ENCODE results near the gene YPEL5. TPM values are rescaled to one million over a fixed set of nuclear protein-coding genes. Genes with fewer than 3 reads are reported as not detected.

Gene YPEL5
- polyA plus RNA-seq, 2 of the 4 experiments (the other 2 are of a cell fraction), result 45.6 to 89.6 TPM

GRCh38 chr2:30172627-30173026 lies 25.8 kb downstream of the YPEL5 start (continued):
- TF ChIP-seq HES2 (IDR thresholded peaks at IDR 0.05) (no peak), HEYL (CRISPR knock-in tag; IDR thresholded peaks at IDR 0.05) (no peak), SMC3 (IDR thresholded peaks at IDR 0.05) (no peak)
- TF ChIP-seq, protein P1, sequence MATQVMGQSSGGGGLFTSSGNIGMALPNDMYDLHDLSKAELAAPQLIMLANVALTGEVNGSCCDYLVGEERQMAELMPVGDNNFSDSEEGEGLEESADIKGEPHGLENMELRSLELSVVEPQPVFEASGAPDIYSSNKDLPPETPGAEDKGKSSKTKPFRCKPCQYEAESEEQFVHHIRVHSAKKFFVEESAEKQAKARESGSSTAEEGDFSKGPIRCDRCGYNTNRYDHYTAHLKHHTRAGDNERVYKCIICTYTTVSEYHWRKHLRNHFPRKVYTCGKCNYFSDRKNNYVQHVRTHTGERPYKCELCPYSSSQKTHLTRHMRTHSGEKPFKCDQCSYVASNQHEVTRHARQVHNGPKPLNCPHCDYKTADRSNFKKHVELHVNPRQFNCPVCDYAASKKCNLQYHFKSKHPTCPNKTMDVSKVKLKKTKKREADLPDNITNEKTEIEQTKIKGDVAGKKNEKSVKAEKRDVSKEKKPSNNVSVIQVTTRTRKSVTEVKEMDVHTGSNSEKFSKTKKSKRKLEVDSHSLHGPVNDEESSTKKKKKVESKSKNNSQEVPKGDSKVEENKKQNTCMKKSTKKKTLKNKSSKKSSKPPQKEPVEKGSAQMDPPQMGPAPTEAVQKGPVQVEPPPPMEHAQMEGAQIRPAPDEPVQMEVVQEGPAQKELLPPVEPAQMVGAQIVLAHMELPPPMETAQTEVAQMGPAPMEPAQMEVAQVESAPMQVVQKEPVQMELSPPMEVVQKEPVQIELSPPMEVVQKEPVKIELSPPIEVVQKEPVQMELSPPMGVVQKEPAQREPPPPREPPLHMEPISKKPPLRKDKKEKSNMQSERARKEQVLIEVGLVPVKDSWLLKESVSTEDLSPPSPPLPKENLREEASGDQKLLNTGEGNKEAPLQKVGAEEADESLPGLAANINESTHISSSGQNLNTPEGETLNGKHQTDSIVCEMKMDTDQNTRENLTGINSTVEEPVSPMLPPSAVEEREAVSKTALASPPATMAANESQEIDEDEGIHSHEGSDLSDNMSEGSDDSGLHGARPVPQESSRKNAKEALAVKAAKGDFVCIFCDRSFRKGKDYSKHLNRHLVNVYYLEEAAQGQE (IDR thresholded peaks at IDR 0.05), result no peak

DNA sequence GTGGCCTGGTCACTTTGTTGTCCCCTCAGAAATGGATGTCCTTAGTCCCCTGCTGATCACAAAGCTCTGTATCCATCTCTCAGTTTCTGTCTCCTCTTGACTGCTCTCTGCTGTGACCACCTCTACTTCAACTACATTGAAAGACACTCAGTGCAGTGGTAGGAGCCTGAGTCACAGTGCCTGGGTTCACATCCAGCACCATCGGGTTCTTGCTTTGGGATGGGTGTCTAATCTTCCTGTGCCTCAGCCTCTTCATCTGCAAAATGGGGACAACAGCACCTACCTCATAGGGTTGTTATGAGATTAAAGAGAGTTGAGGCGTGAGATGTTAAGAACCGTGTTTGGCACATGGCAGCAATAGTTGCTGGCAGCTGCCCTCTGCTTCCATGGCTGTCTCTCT lies 30.6 kb downstream of the YPEL5 start:
- TF ChIP-seq ZC3H11A (IDR thresholded peaks at IDR 0.05) (no peak), TP53 (CRISPR knock-in tag; IDR thresholded peaks at IDR 0.05) (no peak), ZNF302 (CRISPR knock-in tag; IDR thresholded peaks at IDR 0.05) (no peak), FOXS1 (CRISPR knock-in tag; IDR thresholded peaks at IDR 0.05) (no peak), MAZ (IDR thresholded peaks at IDR 0.05; ENCODE audit: borderline replicate concordance, low read depth, low read length) (no peak)
- TF ChIP-seq, protein P2, sequence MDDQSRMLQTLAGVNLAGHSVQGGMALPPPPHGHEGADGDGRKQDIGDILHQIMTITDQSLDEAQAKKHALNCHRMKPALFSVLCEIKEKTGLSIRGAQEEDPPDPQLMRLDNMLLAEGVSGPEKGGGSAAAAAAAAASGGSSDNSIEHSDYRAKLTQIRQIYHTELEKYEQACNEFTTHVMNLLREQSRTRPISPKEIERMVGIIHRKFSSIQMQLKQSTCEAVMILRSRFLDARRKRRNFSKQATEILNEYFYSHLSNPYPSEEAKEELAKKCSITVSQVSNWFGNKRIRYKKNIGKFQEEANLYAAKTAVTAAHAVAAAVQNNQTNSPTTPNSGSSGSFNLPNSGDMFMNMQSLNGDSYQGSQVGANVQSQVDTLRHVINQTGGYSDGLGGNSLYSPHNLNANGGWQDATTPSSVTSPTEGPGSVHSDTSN (IDR thresholded peaks at IDR 0.05), result no peak
- Histone ChIP-seq H3K9me3 (no peaks in the 10 kb centered on the region), H3K27ac (peak overlapping the region in 1 of 2 experiments; percentile 38; a peak in 1 of 6 replicates), H3K4me3 (no peak overlapping the region), H3K4me2 (no peak overlapping the region), H3K4me1 (peaks cover 9% of the 10 kb centered on the region; the same call in 1 of the 3 replicates)
- ChIA-PET POLR2A (no interaction called here), CTCF (interaction anchor here (2.1 to 6.4 kb wide), 2 partner anchors 12 to 530 kb away, joined by 8 to 48 read pairs; no protein-coding TSS in a partner anchor)
- ATAC-seq, result no peak
- no peak for DNase-seq (ENCODE audit: low read depth in 1 of 2, low spot score in 1 of 2)
- no peak for FAIRE-seq
- 69% methylated on average over 3 of the region's 3 CpGs for WGBS (ENCODE audit: missing lambda C conversion rate)

DNA sequence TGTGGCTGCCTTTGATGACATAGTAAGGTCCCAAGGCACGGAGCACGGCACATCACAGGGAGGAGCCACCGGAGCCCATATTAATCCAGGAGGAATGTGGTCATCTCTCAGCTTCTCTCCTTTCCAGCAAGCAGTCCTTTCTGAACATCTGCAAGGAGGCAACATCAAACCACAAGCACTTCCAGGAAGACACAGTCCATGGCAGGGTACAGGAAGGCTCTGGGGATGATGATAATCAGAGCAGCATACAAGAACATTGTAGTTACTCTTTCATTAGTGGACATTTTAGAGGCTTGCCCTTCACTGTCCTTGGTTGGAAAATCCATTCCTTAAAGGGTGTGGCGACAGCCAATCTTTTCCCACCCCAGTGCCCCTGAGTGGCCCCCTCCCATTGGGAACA lies 31.1 kb downstream of the YPEL5 start:
- H3K4me2 ChIP-seq, result no peak overlapping the region; the same call in 2 of the 3 replicates
- ChIA-PET CTCF (interaction anchor here (2.1 to 6.4 kb wide), 2 partner anchors 13 to 530 kb away, joined by 8 to 48 read pairs; no protein-coding TSS in a partner anchor), POLR2A (no interaction called here)
- ATAC-seq, result no peak
- no peak for DNase-seq (ENCODE audit: low read depth in 1 of 2, low spot score in 1 of 2)
- H3K4me3 ChIP-seq, result no peak overlapping the region
- FAIRE-seq, result no peak
- whole genome bisulfite sequencing (ENCODE audit: missing lambda C conversion rate), result 70% methylated on average over 4 of the region's 4 CpGs
- peak overlapping the region in 1 of 2 experiments; percentile 38; a peak in 1 of 6 replicates for H3K27ac ChIP-seq
- TF ChIP-seq NPAS2 (CRISPR knock-in tag; IDR thresholded peaks at IDR 0.05; ENCODE audit: borderline replicate concordance) (no peak), POLR2A (IDR thresholded peaks at IDR 0.05; ENCODE audit: low read length) (no peak), GATA3 (IDR thresholded peaks at IDR 0.05; ENCODE audit: borderline replicate concordance) (no peak), SMC3 (IDR thresholded peaks at IDR 0.05) (no peak), HEYL (CRISPR knock-in tag; IDR thresholded peaks at IDR 0.05) (no peak), RFX5 (IDR thresholded peaks at IDR 0.05) (no peak), MAX (IDR thresholded peaks at IDR 0.05) (no peak), FOSB (CRISPR knock-in tag; IDR thresholded peaks at IDR 0.05) (no peak), NFE2L2 (conservative IDR thresholded peaks at IDR 0.05; ENCODE audit: low read length) (no peak), CHD4 (IDR thresholded peaks at IDR 0.05; ENCODE audit: borderline replicate concordance) (no peak), ATOH8 (CRISPR knock-in tag; IDR thresholded peaks at IDR 0.05; ENCODE audit: low read depth) (no peak), CEBPB (IDR thresholded peaks at IDR 0.05) (no peak)
- H3K9me3 ChIP-seq, result no peaks in the 10 kb centered on the region
- H3K4me1 ChIP-seq, result peaks cover 9% of the 10 kb centered on the region; the same call in 1 of the 3 replicates
